GM12891 (cell line): ENCODE measurements around the gene CDC37L1.

Experiments
- DNase-seq: peaks from one replicate; pipeline ENCODE4 v3.0.0; 2011; ENCODE audit warnings: low spot score; ENCODE audit not compliant: insufficient read length
- FAIRE-seq: peaks from 2 replicates; lab custom pipeline; 2011; peaks lifted over from hg19 to GRCh38; lab: Jason Lieb, UNC
- PAX5 ChIP-seq: IDR thresholded peaks from 2 replicates; pipeline ENCODE4 v1.6.1; 2011; ENCODE audit warnings: low read length, moderate library complexity, mild to moderate bottlenecking; ENCODE audit not compliant: insufficient read depth, severe bottlenecking
- POLR2A ChIP-seq: IDR thresholded peaks from 2 replicates; pipeline ENCODE4 v1.6.1; 2011; ENCODE audit warnings: low read depth, low read length, control low read depth
- POLR2AphosphoS5 ChIP-seq: IDR thresholded peaks from 2 replicates; pipeline ENCODE4 v1.6.1; 2011; ENCODE audit warnings: low read depth, low read length, control low read depth
- POU2F2 ChIP-seq: IDR thresholded peaks from 2 replicates; pipeline ENCODE4 v1.6.1; 2011; ENCODE audit warnings: low read depth, mild to moderate bottlenecking, control low read depth, low read length, moderate library complexity
- SPI1 ChIP-seq: IDR thresholded peaks from 2 replicates; pipeline ENCODE4 v1.6.1; 2011; ENCODE audit warnings: low read depth, low read length, control low read depth
- TAF1 ChIP-seq: IDR thresholded peaks from 2 replicates; pipeline ENCODE4 v1.6.1; 2011; ENCODE audit warnings: low read depth, low read length, control low read depth

The CDC37L1 gene

DNA sequence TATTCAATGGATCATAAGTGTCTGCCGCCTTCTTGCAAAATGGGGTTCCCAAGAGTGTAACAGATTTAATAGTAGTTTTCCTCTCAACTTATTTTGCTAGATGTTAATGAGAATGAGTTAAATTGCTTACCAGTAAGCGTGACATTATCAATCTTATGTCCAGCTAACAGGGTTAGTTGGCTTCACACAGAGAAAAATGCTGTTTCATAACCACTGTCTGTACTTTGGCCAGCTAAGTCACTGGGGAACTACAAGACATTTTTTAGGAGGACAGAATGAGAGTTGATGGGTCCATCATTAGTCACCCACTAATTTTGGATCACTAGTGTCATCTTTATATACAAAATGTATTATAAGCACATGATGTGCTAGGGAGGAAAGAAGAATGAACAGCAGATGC, 1.4 kb downstream of the CDC37L1 start:
- TF ChIP-seq SPI1 (no peak), PAX5 (no peak), POU2F2 (no peak), TAF1 (no peak), POLR2A (no peak), POLR2AphosphoS5 (no peak)
- DNase-seq, result no peak
- FAIRE-seq, result no peak

DNA sequence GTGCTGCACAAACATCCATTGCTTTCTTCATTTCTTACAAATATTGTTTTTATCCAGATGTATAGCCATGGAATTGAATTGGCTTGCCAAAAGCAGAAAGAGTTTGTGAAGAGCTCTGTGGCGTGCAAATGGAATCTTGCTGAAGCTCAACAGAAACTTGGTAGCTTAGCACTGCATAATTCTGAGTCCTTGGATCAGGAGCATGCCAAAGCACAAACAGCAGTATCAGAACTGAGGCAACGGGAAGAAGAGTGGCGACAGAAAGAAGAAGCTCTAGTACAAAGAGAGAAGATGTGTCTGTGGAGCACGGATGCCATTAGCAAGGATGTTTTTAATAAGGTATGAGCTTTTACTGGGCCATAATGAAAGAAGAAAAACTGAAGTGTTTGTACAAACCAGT, 5.5 kb downstream of the CDC37L1 start:
- TF ChIP-seq POLR2A, result no peak
- TF ChIP-seq TAF1, result no peak
- TF ChIP-seq POU2F2, result no peak
- no peak for TF ChIP-seq PAX5
- TF ChIP-seq POLR2AphosphoS5, result no peak
- no peak for TF ChIP-seq SPI1
- DNase-seq (no peak), FAIRE-seq (no peak)

DNA sequence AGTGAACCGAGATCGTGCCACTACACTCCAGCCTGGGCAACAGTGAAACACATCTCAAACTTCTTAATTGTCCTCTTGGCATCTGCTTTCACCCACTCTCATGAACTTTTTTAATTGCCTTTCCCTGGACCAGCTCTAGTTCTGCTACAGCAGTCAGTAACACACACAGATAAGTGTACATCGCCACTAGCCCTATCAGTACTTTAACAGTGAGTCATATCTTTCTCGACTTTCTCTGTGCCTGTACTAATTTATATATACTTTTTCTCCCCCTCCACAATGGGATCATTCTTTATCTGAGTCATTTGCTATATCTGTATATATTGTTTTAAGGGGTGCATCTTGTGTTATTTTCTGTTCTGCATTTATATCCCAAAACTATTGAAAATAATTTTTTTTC, 6.7 kb downstream of the CDC37L1 start:
- FAIRE-seq (peak; percentile 47), DNase-seq (no peak)
- TF ChIP-seq TAF1 (no peak), PAX5 (no peak), SPI1 (no peak), POU2F2 (no peak), POLR2AphosphoS5 (no peak), POLR2A (no peak)

DNA sequence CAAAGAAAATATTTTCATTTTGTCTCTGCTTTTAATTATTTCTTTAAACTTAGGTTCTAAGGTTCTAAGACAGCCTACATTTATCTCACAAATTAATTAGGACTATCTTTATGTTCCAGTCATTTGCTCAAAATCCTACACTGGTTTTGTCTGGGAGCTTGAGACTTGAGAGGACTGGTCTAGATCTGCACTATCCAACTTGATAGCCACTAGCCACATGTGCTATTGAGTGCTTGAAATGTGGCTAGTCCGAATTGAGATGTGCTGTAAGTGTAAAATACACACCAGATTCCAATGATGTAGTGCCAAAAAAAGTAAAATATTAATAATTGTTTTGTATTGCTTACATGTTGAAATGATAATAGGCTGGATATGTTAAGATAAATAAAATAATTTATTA, 7.2 kb downstream of the CDC37L1 start:
- TF ChIP-seq POU2F2, result no peak
- TF ChIP-seq SPI1, result no peak
- TF ChIP-seq PAX5, result no peak
- no peak for TF ChIP-seq TAF1
- TF ChIP-seq POLR2A, result no peak
- no peak for TF ChIP-seq POLR2AphosphoS5
- no peak for DNase-seq
- FAIRE-seq, result no peak

DNA sequence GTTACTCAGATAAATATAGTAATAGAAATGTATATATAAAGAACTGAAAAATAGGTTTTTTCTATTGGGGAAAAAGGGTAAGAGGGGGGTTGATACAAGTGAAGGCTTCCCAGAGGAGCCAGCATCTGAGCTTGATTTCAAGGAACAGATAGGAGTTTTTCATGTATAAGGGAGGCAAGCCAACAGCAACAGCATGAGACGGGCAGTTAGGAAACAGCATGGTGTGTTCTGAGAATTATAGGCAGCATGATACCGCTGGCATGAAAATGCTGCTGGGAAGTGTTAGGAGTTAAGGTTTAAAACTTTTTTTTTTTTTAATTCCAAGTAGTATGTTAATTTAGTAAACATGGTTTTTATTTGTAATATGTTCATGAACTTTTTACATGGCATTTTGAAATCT, 9.7 kb downstream of the CDC37L1 start:
- FAIRE-seq, result no peak
- TF ChIP-seq POLR2A (no peak), PAX5 (no peak), SPI1 (no peak), POLR2AphosphoS5 (no peak), TAF1 (no peak), POU2F2 (no peak)
- no peak for DNase-seq

DNA sequence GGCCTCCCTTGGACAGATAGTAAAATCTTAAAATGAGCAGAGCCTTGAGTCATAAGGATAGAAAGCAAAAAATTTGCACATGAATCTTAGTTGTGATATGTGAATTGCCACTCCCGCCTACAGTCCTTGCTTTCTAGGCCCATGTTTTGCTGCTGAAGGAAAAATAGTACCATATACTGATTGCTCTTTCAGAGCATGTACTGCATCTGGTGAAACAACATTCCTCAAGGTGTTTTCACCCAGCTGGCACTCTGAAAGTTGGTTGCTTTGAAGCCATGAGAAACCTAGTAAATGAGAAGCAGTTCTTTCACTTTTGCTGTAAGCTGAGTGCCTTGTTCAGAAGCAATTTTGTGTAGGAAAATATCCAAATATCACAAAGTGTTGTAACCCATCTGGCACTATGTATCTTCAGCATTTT, 10.3 kb downstream of the CDC37L1 start:
- no peak for TF ChIP-seq POU2F2
- no peak for TF ChIP-seq PAX5
- no peak for TF ChIP-seq POLR2AphosphoS5
- no peak for TF ChIP-seq SPI1
- TF ChIP-seq POLR2A, result no peak
- FAIRE-seq (peak; percentile 87), DNase-seq (no peak)

DNA sequence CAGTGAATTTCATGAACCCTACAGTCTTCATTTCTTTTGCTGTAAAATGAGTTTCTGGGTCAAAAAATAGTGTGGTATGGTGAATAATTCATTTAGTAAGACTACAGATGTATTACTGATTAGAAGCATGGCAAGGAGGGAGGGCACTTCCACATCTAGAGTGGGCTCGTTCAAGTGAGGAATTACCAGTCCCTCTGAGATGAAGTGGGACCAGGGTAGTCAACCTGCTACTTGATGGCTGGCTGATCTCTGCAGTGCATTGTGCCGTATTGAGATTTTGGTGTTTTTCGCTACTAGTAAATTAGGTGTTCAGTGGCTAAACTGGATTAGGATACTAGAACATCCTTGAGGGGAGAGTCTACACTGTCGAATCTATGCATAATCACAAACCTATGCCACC, 10.8 kb downstream of the CDC37L1 start:
- TF ChIP-seq SPI1, result peak; percentile 47; the same call in 1 of the 2 replicates
- TF ChIP-seq TAF1, result no peak
- peak; percentile 11 for TF ChIP-seq PAX5
- FAIRE-seq, result no peak
- DNase-seq, result no peak

DNA sequence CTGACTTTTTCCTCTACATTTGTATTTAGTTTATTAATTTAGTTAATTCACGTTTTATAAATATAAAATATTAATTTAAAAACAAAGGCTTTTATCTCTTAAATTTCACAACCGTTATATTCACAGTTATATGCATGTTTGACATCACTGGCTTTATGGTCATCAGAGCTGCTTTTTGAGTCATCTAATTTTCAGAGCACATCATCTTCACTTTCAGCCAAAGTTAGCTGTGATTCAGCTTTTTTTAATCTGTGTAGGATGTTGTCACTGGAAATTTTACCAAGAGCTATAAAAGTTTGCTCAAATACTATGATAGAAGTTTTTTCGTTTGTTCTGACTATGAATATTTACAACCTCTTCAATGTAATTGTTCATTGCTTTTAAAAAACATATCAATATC, 12.4 kb downstream of the CDC37L1 start:
- FAIRE-seq (no peak), DNase-seq (no peak)
- TF ChIP-seq POLR2A (no peak), POU2F2 (no peak), PAX5 (no peak), POLR2AphosphoS5 (no peak), TAF1 (no peak), SPI1 (no peak)

DNA sequence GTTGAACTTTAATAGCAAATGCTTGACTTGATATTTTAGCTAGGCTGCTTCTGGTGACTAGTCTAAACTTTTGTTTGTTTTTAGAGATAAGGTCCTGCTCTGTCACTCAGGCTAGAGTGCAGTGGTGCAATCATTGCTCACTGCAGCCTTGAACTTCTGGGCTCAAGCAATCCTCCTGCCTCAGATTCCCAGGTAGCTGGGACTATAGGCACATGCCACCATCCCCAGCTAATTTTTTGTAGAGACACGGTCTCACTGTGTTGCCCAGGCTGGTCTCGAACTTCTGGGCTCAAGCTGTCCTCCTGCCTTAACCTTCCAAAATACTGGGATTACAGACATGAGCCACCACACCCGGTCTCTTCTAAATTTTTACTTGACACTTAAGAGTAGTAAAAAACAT, 20.7 kb downstream of the CDC37L1 start:
- TF ChIP-seq PAX5, result no peak
- no peak for TF ChIP-seq POLR2AphosphoS5
- DNase-seq, result no peak
- peak; percentile 9 for FAIRE-seq

DNA sequence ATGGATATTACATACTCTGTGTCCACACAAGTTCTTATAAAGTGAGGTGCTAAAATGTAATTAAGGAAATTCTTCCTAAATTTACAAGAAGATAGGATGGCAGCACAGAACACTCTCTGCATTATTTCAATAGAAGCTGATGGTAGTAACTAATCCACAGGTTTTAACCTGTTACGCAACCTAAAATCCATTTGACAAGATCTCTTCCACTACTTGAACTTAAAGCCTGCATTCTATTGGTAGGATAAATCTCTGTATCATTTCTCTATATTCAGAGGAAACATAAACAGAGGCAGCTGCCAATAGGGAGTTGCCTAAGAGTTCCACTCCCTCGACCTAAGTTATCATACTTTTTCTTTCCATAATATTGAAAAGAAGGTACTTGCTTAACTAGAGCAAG, 21.6 kb downstream of the CDC37L1 start:
- FAIRE-seq (no peak), DNase-seq (no peak)
- no peak for TF ChIP-seq POU2F2
- no peak for TF ChIP-seq PAX5
- TF ChIP-seq POLR2AphosphoS5, result no peak
- TF ChIP-seq TAF1, result no peak
- TF ChIP-seq POLR2A, result no peak

DNA sequence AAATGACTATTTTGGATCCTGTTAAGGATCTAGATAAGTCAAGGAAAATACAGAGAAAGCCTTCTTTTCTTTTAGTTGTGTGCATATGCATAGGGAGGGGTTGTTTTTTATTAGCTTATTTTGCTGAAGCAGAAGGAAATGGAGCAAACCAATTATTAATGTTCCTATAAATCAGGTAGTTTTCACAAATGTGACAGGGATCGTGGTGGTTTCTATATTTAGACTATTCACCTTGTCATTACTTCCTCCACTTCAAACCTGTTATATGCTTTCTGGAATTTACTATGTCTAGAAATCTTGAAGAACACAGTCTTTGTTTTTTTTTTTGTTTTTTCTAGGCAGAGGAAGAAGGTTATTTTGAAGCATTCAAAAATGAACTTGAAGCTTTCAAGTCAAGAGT, 22.2 kb downstream of the CDC37L1 start:
- TF ChIP-seq POU2F2 (no peak), POLR2A (no peak), TAF1 (no peak), SPI1 (no peak), PAX5 (no peak)
- FAIRE-seq (no peak), DNase-seq (no peak)
